Vagina (tissue), 2 donors: ENCODE measurements around the gene ASIC1.

Experiments used
- CTCF ChIP-seq, 3 experiments: fragments of 450-650 bp in 2 of 3; fragments of 200-600 bp in 1 of 3; sonication (generic) in 1 of 3; IDR thresholded peaks; one replicate each; pipeline ENCODE4 v1.5.1; 2017 to 2019; ENCODE audit warnings: antibody characterized with exemption in 3 of 3, mild to moderate bottlenecking in 2 of 3, moderate library complexity in 2 of 3
- POLR2A ChIP-seq, 2 donors: fragments of 450-650 bp; IDR thresholded peaks; one replicate each; pipeline ENCODE4 v1.6.1; 2017; ENCODE audit warnings: antibody characterized with exemption in 2 of 2, mild to moderate bottlenecking in 2 of 2, moderate library complexity in 2 of 2
- POLR2AphosphoS5 ChIP-seq, 2 donors: sonication (generic); formaldehyde crosslinking; IDR thresholded peaks; one replicate each; pipeline ENCODE4 v1.9.0; 2017; ENCODE audit warnings: antibody characterized with exemption in 2 of 2, mild to moderate bottlenecking in 2 of 2, low read depth in 1 of 2; ENCODE audit not compliant: insufficient read depth in 1 of 2

DNA sequence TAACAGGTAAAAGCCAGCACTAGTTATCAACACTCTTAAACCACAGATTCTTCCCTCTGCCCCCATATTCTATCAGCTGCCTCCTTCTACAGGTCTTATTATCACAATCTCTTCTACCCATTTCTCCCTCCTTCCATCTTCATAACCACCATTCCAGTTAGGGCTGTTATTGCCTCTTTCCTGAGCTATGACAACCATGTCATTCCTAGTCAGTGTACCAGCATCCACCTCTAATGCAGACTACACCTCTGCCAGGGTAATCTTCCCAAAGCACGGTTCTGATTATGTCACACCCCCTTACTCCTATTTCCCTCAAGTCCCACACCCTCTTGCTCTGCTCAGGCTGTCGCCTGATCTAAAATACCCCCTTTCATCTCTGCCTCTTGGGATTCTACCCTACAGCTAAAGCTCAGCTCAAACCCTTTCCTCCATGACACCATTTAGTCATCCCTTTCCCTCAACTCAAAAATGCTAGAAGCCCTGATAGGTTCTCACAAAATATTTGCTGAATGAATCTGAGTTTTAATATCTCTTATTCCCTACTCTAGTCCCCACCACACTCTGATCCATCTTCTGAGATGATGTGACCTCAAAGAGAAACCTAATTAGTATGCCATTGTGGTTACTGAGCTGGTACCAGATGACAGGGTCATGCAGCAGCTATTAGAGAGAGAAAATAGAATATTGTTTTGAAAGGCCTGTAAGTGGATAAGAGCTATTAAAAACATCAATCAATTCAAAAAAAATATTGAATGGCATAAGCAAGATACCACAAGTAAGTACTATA is 43.8 kb upstream of the ASIC1 start:
- TF ChIP-seq POLR2AphosphoS5 (IDR thresholded peaks at IDR 0.05; ENCODE audit: insufficient read depth in 1 of 2, low read depth in 1 of 2): no peak
- no peak for TF ChIP-seq CTCF (IDR thresholded peaks at IDR 0.05)
- TF ChIP-seq POLR2A (IDR thresholded peaks at IDR 0.05): no peak
